DND-41 (cell line): Measurements from ENCODE around the gene LMOD3.

Source experiments
- ATAC-seq: fragments of 200-7000 bp; cut with Tn5 transposase; 3 replicates; pipeline ENCODE4 v1.9.1; 2021; ENCODE audit warnings: low read depth; ENCODE audit not compliant: insufficient read depth
- DNase-seq: peaks from one replicate; pipeline ENCODE4 v3.0.0-alpha.2; 2020
- H2AFZ ChIP-seq: 2 replicates; pipeline ENCODE4 v1.6.0; 2012; ENCODE audit warnings: low read depth, low read length
- H3K27ac ChIP-seq: 2 replicates; pipeline ENCODE4 v1.5.1; 2012; ENCODE audit warnings: low read length, inconsistent platforms
- H3K27me3 ChIP-seq: fragments of 200-600 bp; sonication (generic); 2 replicates; pipeline ENCODE4 v1.6.0; 2012; ENCODE audit warnings: low read length, mild to moderate bottlenecking, inconsistent platforms; ENCODE audit not compliant: insufficient read depth, poor library complexity
- H3K36me3 ChIP-seq: 2 replicates; pipeline ENCODE4 v1.5.1; 2012; ENCODE audit warnings: low read length, inconsistent platforms; ENCODE audit not compliant: insufficient read depth
- H3K4me1 ChIP-seq: 2 replicates; pipeline ENCODE4 v1.5.1; 2012; ENCODE audit warnings: mild to moderate bottlenecking, low read length; ENCODE audit not compliant: insufficient read depth
- H3K4me2 ChIP-seq: 2 replicates; pipeline ENCODE4 v1.6.0; 2012; ENCODE audit warnings: mild to moderate bottlenecking, moderate library complexity, low read length, inconsistent platforms; ENCODE audit not compliant: insufficient read depth
- H3K4me3 ChIP-seq, 2 experiments: fragments of 200-600 bp in 1 of 2; shearing (Covaris generic) in 1 of 2; 2 replicates each; pipeline ENCODE4 v1.5.1; 2012 to 2016; ENCODE audit warnings: inconsistent platforms in 2 of 2, low read length in 2 of 2, mild to moderate bottlenecking in 2 of 2, low read depth in 1 of 2, moderate library complexity in 1 of 2
- H3K79me2 ChIP-seq: 2 replicates; pipeline ENCODE4 v1.6.0; 2012; ENCODE audit warnings: low read length, inconsistent platforms; ENCODE audit not compliant: insufficient read depth
- H3K9ac ChIP-seq: 2 replicates; pipeline ENCODE4 v1.6.0; 2012; ENCODE audit warnings: low read depth, mild to moderate bottlenecking, inconsistent platforms, low read length, moderate library complexity
- H3K9me3 ChIP-seq: 2 replicates; pipeline ENCODE4 v1.5.1; 2012; ENCODE audit warnings: low read length, moderate library complexity, mild to moderate bottlenecking, inconsistent platforms; ENCODE audit not compliant: insufficient read depth, severe bottlenecking
- H4K20me1 ChIP-seq: 2 replicates; pipeline ENCODE4 v1.6.0; 2012; ENCODE audit warnings: low read length; ENCODE audit not compliant: insufficient read depth
- CTCF ChIP-seq: IDR thresholded peaks from 2 replicates; pipeline ENCODE4 v1.5.1; 2012; ENCODE audit warnings: borderline replicate concordance, low read length, moderate library complexity, mild to moderate bottlenecking; ENCODE audit not compliant: poor library complexity, severe bottlenecking; ENCODE audit errors: extremely low read depth
- EZH2 ChIP-seq: IDR thresholded peaks from 3 replicates; pipeline ENCODE4 v1.6.1; 2012; ENCODE audit warnings: borderline replicate concordance, low read depth, mild to moderate bottlenecking, moderate library complexity, low read length, inconsistent platforms; ENCODE audit not compliant: severe bottlenecking

LMOD3 gene

GRCh38 chr3:69110941-69111546, 11.4 kb downstream of the LMOD3 start:
- H3K27ac ChIP-seq: no peak overlapping the region
- H3K79me2 ChIP-seq: no peaks in the 10 kb centered on the region
- DNase-seq: no peak
- H3K4me3 ChIP-seq: no peak overlapping the region
- H3K9me3 ChIP-seq: no peaks in the 10 kb centered on the region
- no peaks in the 10 kb centered on the region for H3K4me1 ChIP-seq
- no peaks in the 10 kb centered on the region for H4K20me1 ChIP-seq
- H3K36me3 ChIP-seq: peaks cover under 1% of the 10 kb centered on the region; the same call in 1 of the 2 replicates
- no peak overlapping the region for H2AFZ ChIP-seq
- H3K9ac ChIP-seq: no peak overlapping the region
- TF ChIP-seq EZH2 (no peak), CTCF (no peak)
- no peaks in the 10 kb centered on the region for H3K27me3 ChIP-seq
- no peak for ATAC-seq
- H3K4me2 ChIP-seq: no peak overlapping the region

GRCh38 chr3:69108811-69109210, 13.6 kb downstream of the LMOD3 start:
- Histone ChIP-seq H4K20me1 (no peaks in the 10 kb centered on the region), H3K27me3 (no peaks in the 10 kb centered on the region), H3K79me2 (no peaks in the 10 kb centered on the region), H3K36me3 (peaks cover 22% of the 10 kb centered on the region), H2AFZ (no peak overlapping the region), H3K27ac (no peak overlapping the region), H3K4me2 (no peak overlapping the region), H3K9ac (no peak overlapping the region), H3K4me3 (no peak overlapping the region), H3K9me3 (no peaks in the 10 kb centered on the region), H3K4me1 (no peaks in the 10 kb centered on the region)
- DNase-seq: no peak
- TF ChIP-seq CTCF: no peak
- no peak for TF ChIP-seq EZH2
- ATAC-seq: no peak

- no peaks in the 10 kb centered on the region for H3K79me2 ChIP-seq
- no peak overlapping the region for H3K4me3 ChIP-seq
- TF ChIP-seq CTCF: no peak
- TF ChIP-seq EZH2: no peak
- DNase-seq (no peak), ATAC-seq (no peak)
- no peak overlapping the region for H3K9ac ChIP-seq
- no peaks in the 10 kb centered on the region for H4K20me1 ChIP-seq
- no peaks in the 10 kb centered on the region for H3K9me3 ChIP-seq
- H3K4me1 ChIP-seq: no peaks in the 10 kb centered on the region
- no peak overlapping the region for H2AFZ ChIP-seq
- peaks cover 31% of the 10 kb centered on the region for H3K36me3 ChIP-seq
- H3K27me3 ChIP-seq: no peaks in the 10 kb centered on the region
- no peak overlapping the region for H3K27ac ChIP-seq
- H3K4me2 ChIP-seq: no peak overlapping the region
These were observed 14.6 kb downstream of the LMOD3 start for GRCh38 chr3:69107841-69108240.

- peaks cover 5% of the 10 kb centered on the region; the same call in 1 of the 2 replicates for H3K79me2 ChIP-seq
These were observed 17.1 kb downstream of the LMOD3 start for GRCh38 chr3:69105320-69105719.

More at GRCh38 chr3:69105320-69105719, 17.1 kb downstream of the LMOD3 start:
- H3K27ac ChIP-seq: no peak overlapping the region
- H3K27me3 ChIP-seq: no peaks in the 10 kb centered on the region
- no peak overlapping the region for H3K4me3 ChIP-seq
- no peak overlapping the region for H2AFZ ChIP-seq
- H4K20me1 ChIP-seq: no peaks in the 10 kb centered on the region
- H3K9ac ChIP-seq: no peak overlapping the region
- ATAC-seq (no peak), DNase-seq (no peak)
- H3K4me1 ChIP-seq: no peaks in the 10 kb centered on the region
- H3K36me3 ChIP-seq: peaks cover 50% of the 10 kb centered on the region
- no peaks in the 10 kb centered on the region for H3K9me3 ChIP-seq
- TF ChIP-seq EZH2 (no peak), CTCF (no peak)
- no peak overlapping the region for H3K4me2 ChIP-seq
